Stimulated activated CD4-positive, alpha-beta T cell treated with anti-CD3 and anti-CD28 coated beads, Interleukin-4, amount 100 ng/mL, for 4 hours (primary cell): ENCODE measurements around the gene GALNT17.

ENCODE experiments used
- DNase-seq, 2 experiments: peaks; one replicate each; pipeline ENCODE4 v3.0.0-alpha.2; 2020

The GALNT17 gene

DNA sequence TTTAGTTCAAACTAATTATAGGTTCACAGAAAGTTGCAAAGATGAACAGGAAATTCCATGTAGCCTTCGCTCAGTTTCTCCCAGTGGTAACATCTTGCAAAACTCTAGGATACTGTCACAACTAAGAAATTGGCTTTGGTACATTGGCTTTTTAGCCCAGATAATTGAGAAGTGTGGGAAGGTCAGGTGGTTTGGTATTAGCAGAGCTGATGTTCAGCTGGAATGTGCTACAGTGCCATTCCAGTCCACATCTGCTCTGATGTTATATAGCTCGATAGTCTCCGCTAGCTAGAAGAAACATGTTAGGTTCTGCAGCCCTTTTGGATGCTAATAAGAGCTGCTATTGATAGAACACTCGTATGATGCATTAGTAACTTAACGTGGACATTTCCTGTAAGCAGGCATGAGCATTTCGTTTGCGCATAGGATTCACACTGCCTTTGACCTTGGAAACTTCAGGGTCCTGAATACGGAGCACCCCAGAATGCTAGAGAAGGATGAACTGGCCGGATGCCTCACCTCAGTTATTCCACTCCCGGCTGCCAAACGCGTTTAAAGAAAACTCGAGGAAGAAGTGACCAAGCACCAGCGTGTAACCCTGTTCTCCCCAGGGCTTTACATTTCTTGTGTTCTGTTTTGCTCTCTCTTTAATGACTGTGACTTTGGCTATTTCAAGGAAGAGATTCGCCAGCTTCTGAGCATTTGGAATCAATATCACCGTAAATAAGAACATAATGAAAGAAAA is 271.4 kb downstream of the GALNT17 start:
- no peak for DNase-seq

DNA sequence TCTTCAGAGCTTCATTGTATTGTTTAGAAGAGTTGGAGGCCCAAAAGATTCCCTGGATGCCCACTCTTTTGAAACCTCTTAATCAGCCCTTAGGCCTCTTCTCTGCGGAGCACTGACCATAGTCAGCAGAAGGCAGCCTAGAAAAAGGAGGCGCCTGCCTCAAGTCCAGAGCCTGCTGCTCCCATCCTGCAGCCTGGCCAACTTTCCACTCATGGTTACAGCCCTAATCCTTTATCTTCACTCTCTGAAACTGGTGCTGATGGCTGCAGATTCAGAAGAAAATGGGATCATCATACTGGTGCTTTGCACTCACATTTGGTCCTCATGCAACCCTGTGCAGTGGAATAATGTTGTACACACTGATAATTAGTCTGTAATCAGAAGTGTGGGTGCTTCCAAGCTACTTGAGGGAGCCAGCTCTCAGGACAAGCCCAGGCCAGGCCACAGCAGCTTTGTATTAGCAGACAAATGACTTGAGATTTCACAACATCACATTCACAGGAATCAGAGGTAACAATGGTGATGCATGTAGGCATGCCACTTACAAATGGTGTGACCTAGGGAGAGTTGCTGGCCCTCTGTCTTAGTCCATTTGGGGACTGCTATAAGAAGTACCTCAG is 272.9 kb downstream of the GALNT17 start:
- no peak for DNase-seq

DNA sequence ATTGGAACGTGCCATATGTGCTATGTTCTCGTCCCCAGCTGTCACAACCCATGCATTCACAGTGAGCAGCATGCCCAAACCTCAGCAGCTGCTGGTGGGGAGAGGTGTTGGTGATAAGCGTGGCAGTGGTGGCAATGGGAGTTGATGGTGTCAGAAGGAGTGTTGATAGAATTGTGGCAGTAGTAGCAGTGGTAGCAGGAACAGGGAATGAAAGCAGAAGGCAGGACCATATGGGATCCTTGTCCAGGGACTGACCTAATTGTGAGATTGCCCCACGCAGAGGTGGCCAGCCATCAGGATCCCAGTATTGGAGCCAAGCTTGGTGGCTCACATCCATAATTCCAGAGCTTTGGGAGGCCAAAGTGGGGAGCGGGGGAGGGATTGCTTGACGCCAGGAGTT is 276.3 kb downstream of the GALNT17 start:
- no peak for DNase-seq

DNA sequence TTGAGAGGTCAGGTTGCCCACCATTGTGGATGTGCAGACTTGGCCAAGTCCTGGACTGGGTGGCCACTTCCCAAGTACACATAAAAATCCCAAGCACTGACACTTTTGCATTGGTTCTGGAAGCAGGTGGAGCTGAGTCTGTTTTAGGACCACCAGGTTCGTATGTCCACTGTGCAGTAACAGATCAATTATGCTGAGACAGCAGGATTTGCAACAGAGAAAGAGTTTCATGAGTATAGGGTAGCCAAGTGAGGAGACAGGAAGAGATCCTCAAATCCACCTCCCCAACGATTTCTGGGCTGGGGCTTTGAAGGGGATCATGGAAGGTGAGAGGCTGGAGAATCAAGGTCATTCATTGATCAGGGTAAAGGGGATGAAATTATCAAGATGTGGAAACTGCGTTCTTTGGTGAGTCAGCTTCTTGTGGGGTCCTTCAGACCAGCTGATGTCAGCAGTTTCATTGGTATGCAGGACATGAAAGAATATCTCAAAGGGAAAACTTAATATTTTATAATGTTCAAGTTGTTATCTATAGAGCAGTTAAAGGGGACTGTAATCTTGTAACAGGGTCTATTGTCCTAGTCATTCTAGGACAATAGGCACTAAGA is 277.7 kb downstream of the GALNT17 start:
- DNase-seq: no peak

- DNase-seq: no peak
Measured at GRCh38 chr7:71411475-71411874, 279.5 kb downstream of the GALNT17 start.

DNA sequence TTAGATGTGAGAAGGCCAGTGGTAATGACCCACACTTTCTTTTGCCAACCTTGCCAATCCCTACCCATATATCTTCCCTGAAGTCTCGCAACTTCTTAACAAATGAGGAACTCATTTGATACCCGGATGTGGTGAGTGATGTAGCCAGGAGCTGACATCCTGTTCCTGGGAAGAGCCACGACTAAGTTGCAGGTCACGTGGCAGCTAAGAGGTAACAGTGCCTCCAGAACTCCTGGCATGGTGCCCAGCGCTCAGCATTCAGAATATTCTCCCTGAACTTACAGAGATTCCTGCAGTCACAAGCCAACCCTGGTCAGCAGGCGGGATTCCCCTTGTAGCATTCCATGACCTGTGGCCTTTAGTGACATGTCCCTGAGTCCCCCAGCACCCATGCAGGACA is 282.5 kb downstream of the GALNT17 start:
- DNase-seq: no peak

- no peak for DNase-seq
Measured at GRCh38 chr7:71419546-71420337, 287.8 kb downstream of the GALNT17 start.

DNA sequence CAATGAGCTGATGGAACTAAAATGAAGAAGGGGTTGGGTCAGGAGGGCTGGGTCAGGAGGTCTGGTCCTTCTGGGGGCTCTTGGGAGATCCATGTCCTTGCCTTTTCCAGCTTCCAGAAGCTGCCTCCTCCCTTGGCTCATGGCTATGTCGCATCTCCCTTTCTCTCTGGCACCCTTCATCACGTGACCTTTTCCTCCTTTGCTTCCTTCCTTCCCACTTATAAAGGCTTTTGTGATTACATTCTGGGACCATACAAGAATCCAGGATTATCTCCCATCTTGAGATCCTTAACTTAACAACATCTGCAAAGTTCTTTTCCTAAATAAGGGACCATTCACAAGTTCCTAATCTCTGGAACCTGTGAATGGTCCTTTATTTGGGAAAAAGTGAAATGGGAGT is 290.2 kb downstream of the GALNT17 start:
- DNase-seq: no peak

DNA sequence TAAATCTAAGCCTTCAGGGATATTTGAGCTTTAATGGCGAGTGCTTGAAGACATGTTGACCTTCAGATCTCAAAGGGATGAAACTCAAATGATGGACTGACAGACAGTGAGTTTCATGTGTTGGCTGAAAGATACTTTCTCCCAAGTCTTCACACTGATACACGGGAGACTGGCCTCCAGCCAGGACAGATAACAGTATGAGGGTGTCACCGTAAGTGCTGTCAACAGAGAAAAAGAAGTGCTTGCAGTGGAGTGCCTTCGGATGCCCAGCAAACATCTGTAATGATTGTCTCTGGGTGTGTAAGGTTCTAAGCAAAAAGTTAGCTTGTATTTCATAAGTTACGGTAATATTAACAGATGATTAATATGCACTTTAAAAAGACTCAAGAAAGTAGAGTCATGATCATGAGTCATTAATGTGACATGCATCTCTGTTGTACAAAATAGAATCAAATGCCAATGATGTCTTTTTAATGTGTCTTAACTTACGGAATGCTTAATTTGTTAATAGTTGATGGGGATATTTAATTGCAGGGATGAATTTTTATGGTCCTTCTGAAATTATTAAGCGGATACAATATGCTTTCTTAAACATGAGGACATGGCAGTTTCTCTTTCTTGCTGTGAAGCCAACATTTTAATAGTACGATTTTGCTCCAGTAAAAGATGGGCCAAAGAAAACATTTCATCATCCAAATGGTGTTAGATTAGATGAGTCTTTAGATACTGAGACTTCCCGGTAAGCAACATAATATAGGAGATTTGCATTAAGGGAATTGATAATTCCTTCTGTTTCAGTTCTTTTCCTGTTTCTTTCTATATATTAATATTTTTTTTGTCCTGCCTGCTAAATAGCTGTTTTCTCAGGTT is 292.5 kb downstream of the GALNT17 start:
- DNase-seq: no peak

GRCh38 chr7:71429083-71429482 is 297.1 kb downstream of the GALNT17 start:
- no peak for DNase-seq

DNA sequence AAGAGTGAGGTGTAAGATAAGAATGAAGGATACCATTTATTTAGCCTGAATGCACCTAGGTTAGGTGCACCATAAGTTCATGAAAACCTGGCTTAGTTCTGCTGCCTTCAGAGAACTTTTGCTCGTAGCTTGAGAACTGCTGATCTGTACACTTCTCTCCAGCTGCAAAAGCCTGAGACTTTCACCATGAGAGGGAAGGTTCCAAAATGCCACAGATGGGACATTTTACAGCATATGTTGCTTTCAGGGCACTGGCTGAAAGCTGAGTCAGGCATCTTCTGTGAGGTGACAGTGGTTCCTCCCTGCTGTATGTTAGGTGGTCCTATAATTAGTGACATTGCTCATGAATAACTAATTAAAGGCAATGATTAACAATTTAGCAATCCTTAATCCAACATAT is 298.3 kb downstream of the GALNT17 start:
- no peak for DNase-seq

DNA sequence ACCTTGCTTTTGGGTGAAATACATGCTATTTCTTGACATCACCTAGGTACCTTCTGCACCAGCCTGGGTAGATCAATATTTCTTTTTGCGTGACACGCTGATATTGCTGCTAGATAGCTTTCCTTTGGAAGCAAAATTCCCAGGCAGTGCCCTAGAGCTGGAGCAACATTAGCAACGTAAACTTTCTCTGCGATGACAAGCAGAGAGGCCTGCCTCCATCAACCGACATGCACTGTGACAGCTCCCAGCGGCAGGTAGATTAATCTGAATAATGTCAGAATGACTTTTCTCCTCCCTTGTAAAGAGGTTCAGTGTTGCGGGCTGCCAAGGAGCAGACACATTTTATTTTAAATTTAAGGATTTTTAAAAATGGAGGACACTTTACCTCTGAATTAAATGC is 307.4 kb downstream of the GALNT17 start:
- no peak for DNase-seq

DNA sequence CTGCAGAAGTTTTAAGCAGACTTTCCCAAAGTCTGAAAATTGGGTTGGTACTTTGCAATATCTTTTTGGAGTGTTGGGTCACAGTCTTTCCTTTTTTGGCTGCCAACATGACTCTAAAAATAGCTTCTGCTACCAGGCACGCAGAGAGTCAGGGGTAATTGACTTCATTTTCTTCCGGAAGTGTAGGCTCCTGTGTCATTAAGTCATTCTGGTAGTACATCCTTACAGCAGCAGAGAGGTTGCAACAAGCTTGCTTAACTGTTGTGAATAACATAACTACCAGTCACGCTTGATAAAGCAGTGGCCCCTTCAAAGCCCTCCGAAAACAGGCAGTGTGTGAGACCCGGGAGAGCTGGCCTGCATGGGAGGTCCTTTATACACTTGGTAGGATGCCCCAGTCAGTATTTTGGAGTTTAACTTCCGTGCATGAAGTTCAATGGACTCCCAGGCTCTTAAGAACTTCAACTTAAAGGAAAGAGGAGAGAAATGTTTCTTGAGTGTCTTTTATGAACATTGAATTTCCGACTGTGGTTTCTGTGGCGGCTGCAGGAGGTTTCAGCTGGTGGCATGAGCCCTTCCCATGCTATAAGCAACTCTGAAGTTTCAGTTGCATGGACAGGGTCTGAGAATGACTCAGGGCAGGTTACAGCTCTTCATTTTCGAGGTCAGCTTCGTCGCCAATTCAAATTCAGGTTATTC is 310.7 kb downstream of the GALNT17 start:
- DNase-seq: no peak

DNA sequence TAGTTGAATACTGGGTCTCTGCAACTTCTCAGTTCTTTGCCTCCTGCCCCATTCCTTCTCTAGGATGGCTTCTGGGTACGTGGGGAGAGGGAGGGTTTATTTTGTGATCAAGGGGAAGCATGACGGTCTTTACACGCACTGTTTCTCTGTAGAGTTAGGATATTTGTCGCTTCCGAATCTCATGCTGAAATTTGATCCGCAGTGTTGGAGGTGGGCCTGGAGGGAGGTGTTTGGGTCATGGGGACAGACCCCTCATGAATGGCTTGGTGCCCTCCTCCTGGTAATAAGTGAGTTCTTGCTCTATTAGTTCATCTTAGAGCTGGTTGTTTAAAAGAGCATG is 311.2 kb downstream of the GALNT17 start:
- DNase-seq: no peak

DNA sequence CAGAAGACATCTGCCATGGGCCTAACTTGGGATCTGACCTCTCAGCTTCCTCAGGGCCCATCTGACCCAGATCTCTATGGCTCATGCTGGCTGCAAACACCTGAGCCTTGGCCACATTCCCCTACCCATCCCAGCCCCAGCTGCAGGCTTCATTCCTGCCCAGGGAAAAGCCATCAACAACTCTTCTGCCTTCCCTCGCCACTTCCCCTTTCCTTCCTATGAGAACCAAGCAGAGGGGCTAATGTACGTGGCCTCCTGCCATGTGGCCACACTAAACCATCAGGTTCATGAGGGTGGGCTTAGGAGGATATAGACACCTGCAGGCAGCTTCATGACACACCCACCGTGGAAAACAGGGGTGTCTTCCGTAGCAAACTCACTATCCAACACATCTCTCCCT is 312.2 kb downstream of the GALNT17 start:
- DNase-seq: no peak

DNA sequence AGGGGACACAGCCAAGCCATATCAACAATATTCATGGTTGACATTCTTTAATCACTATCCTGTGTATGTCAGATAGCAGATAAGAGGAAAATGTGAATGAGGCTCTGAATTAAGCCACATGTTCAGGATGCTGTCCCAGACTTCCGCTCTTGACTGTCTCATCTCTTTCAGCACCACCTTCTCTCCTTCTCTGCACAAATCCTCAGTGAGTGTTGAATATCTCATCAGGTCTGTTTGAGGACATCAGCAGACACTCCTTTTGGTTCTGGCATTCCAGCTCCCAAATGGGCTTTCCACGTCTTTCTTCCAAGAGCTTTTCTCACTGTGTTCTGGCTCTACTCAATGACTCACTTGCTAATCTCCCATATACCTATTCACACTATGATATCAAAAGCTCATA is 321.7 kb downstream of the GALNT17 start:
- DNase-seq: no peak

DNA sequence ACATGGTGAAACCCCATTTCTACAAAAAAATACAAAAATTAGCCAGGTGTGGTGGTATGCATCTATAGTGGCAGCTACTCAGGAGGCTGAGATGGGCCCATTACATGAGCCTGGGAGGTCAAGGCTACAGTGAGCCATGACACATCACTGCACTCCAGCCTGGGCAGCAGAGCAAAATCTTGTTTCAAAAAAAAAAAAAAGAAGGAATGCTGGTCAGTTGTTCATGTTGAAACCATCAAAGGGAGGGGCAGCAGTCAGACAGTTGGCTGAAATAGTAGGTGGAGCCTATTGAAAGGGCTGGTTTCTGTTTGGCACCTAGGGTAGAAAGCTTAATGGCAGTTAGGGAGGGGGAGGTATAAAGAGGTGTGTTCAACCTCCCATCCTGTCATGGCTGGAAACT is 323.0 kb downstream of the GALNT17 start:
- no peak for DNase-seq

DNA sequence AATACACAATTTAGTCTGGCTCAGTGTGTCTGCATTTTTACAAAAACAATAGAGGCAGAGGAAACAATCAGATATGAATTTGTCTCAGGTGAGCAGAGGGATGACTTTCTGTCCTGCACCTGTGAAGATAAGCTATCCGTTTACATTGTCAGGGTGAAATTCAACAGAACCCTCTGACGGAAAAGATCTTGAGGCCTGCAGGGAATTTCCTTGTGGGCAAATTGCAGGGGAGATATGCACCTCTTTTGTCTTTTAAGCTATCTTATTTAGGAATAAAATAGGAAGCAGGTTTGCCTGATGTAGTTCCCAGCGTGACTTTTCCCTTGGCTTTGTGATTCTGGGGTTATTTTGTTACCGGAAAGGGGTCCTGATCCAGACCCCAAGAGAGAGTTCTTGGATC is 325.1 kb downstream of the GALNT17 start:
- no peak for DNase-seq

DNA sequence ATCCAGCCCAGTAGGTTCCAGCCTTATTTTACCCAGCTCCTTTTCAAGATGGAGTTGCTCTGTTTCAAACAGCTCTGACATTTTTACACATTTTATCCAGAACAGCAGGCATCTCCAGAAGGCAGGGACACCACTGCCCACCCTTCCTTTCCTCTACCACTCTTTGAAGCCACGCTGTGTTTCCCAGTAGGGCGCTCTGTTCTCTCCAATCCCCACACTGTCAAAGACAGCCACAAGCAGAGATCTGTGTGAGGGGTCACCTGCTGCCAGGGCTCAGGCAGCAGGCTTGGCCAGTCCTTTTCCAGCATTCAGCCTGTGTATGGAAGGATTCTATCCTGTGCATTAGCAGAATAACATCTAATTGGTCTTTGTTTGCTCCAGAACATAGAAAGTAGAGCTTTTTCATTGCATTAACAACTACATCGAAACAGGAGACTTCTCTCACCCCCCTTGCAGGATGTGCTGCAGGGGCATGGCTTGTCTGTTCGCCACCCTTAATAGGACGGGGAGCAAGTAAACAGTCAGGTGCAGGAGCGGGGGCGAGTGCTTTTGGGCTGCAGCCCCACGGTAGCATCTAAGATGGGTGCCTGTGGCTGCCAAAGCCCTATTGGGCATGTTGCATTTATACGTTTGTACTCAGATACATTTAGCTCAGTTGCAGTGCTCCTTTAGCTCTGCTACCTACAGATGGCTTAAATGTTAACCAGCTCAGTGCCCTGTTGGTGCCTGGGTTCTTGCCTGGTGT is 326.1 kb downstream of the GALNT17 start:
- DNase-seq: no peak

DNA sequence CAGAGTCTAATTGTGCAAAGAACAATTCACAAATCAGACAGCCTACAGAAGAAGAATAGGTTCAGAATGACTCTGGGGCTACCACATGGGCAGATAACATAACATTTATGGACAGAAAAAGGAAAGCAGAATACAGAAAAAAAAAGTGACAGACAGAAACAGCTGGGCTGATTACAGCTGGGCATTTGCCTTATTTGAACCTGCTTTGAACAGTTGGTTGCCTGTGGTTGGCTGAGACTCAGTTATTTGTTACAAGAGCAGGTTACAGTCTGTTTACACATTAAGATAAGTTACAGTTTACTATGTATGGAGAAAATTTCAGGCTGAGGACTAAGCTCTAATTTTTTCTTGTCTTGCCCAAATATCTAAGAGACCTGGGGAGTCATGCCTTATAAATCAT is 327.2 kb downstream of the GALNT17 start:
- DNase-seq: no peak

- no peak for DNase-seq
Measured at GRCh38 chr7:71461572-71461971, 329.6 kb downstream of the GALNT17 start.
